GM23338 (cell line): Measurements from ENCODE around the gene NPDC1. TPM values are rescaled to one million over a fixed set of nuclear protein-coding genes. Genes with fewer than 3 reads are reported as not detected.

Source experiments
- ATAC-seq: fragments of 200-7000 bp; cut with Tn5 transposase; 3 replicates; pipeline ENCODE4 v1.9.1; 2020
- DNase-seq: peaks from one replicate; pipeline ENCODE4 v3.0.0-alpha.2; 2015; ENCODE audit warnings: low spot score
- H2AFZ ChIP-seq: fragments of 200-600 bp; sonication (generic); 2 replicates; pipeline ENCODE4 v1.8.0; 2016; ENCODE audit warnings: antibody characterized with exemption, mild to moderate bottlenecking, moderate library complexity
- H3F3A ChIP-seq: fragments of 200-600 bp; sonication (generic); replicated peaks from 2 replicates; pipeline ENCODE4 v1.8.0; 2017; ENCODE audit warnings: antibody characterized with exemption, mixed run types, low read depth
- H3K27ac ChIP-seq: fragments of 200-600 bp; sonication (generic); 2 replicates; pipeline ENCODE4 v1.6.1; 2016; ENCODE audit warnings: low read depth
- H3K27me3 ChIP-seq: fragments of 200-600 bp; sonication (generic); 2 replicates; pipeline ENCODE4 v1.8.0; 2016; ENCODE audit warnings: mild to moderate bottlenecking, mixed run types, moderate library complexity; ENCODE audit not compliant: insufficient read depth
- H3K36me3 ChIP-seq: fragments of 200-600 bp; sonication (generic); 2 replicates; pipeline ENCODE4 v1.8.0; 2016; ENCODE audit warnings: mild to moderate bottlenecking; ENCODE audit not compliant: insufficient read depth
- H3K4me1 ChIP-seq: fragments of 200-600 bp; sonication (generic); 2 replicates; pipeline ENCODE4 v1.8.0; 2016; ENCODE audit warnings: mild to moderate bottlenecking, moderate library complexity; ENCODE audit not compliant: insufficient read depth
- H3K4me2 ChIP-seq: fragments of 200-600 bp; sonication (generic); 2 replicates; pipeline ENCODE4 v1.7.1; 2017; ENCODE audit warnings: mixed run types
- H3K4me3 ChIP-seq: fragments of 200-600 bp; sonication (generic); 2 replicates; pipeline ENCODE4 v1.6.1; 2016; ENCODE audit warnings: mixed run types
- H3K79me2 ChIP-seq: fragments of 200-600 bp; sonication (generic); replicated peaks from 2 replicates; pipeline ENCODE4 v1.8.0; 2017; ENCODE audit warnings: mild to moderate bottlenecking; ENCODE audit not compliant: insufficient read depth
- H3K9me2 ChIP-seq: fragments of 200-600 bp; sonication (generic); 2 replicates; pipeline ENCODE4 v1.8.0; 2017; ENCODE audit not compliant: insufficient read depth
- H4K20me1 ChIP-seq: fragments of 200-600 bp; sonication (generic); replicated peaks from 2 replicates; pipeline ENCODE4 v1.8.0; 2017; ENCODE audit warnings: mild to moderate bottlenecking; ENCODE audit not compliant: insufficient read depth
- H3K27ac Mint-ChIP-seq: 2 replicates; pipeline ENCODE4 v1.8.0; 2020; ENCODE audit warnings: inconsistent platforms, mild to moderate bottlenecking, moderate library complexity, mixed read lengths
- H3K27me3 Mint-ChIP-seq: 3 replicates; pipeline ENCODE4 v1.8.0; 2022; ENCODE audit warnings: low read depth, mild to moderate bottlenecking, moderate library complexity, mixed read lengths, inconsistent platforms; ENCODE audit not compliant: insufficient read depth, poor library complexity
- H3K36me3 Mint-ChIP-seq: 3 replicates; pipeline ENCODE4 v1.8.0; 2021; ENCODE audit warnings: low read depth, mild to moderate bottlenecking, inconsistent platforms, moderate library complexity, mixed read lengths
- H3K4me1 Mint-ChIP-seq: 3 replicates; pipeline ENCODE4 v1.8.0; 2020; ENCODE audit warnings: mild to moderate bottlenecking, inconsistent platforms, mixed read lengths
- H3K4me3 Mint-ChIP-seq: 3 replicates; pipeline ENCODE4 v1.8.0; 2021; ENCODE audit warnings: moderate library complexity, mild to moderate bottlenecking, inconsistent platforms, mixed read lengths
- H3K9me3 Mint-ChIP-seq: 3 replicates; pipeline ENCODE4 v1.8.0; 2020; ENCODE audit warnings: moderate library complexity, mild to moderate bottlenecking, inconsistent platforms, mixed read lengths
- CREB1 ChIP-seq: fragments of 250-450 bp; sonication (Bioruptor Pico); IDR thresholded peaks from 2 replicates; pipeline ENCODE4 v1.5.0; 2020; ENCODE audit warnings: low read depth, mild to moderate bottlenecking, moderate library complexity
- CTCF ChIP-seq, 2 experiments: fragments of 200-600 bp in 1 of 2; sonication (generic) in 1 of 2; conservative IDR thresholded peaks; 2 replicates each; pipeline versions ENCODE4 v1.5.1 to v1.6.1; 2016 to 2017; ENCODE audit warnings: antibody characterized with exemption in 2 of 2, low read depth in 2 of 2, mild to moderate bottlenecking in 2 of 2, moderate library complexity in 1 of 2
- ETS1 ChIP-seq: IDR thresholded peaks from 2 replicates; pipeline ENCODE4 v1.6.1; 2016; ENCODE audit warnings: antibody characterized with exemption
- EZH2 ChIP-seq: fragments of 200-600 bp; sonication (generic); IDR thresholded peaks from one replicate; pipeline ENCODE4 v1.8.0; 2017; ENCODE audit warnings: antibody characterized with exemption, mild to moderate bottlenecking, low read depth; ENCODE audit not compliant: unreplicated experiment
- EZH2phosphoT487 ChIP-seq: fragments of 200-600 bp; sonication (generic); IDR thresholded peaks from one replicate; pipeline ENCODE4 v1.8.1; 2018; ENCODE audit warnings: antibody characterized with exemption; ENCODE audit not compliant: unreplicated experiment
- JUNB ChIP-seq: IDR thresholded peaks from one replicate; pipeline ENCODE4 v1.6.1; 2016; ENCODE audit warnings: antibody characterized with exemption; ENCODE audit not compliant: unreplicated experiment
- NANOG ChIP-seq: IDR thresholded peaks from 2 replicates; pipeline ENCODE4 v1.6.1; 2016; ENCODE audit warnings: antibody characterized with exemption, borderline replicate concordance
- POLR2AphosphoS5 ChIP-seq: IDR thresholded peaks from 2 replicates; pipeline ENCODE4 v1.6.1; 2016; ENCODE audit warnings: antibody characterized with exemption, low read depth
- REST ChIP-seq: IDR thresholded peaks from one replicate; pipeline ENCODE4 v1.6.1; 2018; ENCODE audit warnings: antibody characterized with exemption; ENCODE audit not compliant: unreplicated experiment
- STAT1 ChIP-seq: IDR thresholded peaks from one replicate; pipeline ENCODE4 v1.6.1; 2016; ENCODE audit warnings: antibody characterized with exemption; ENCODE audit not compliant: unreplicated experiment
- ZNF114 ChIP-seq: fragments of 250-450 bp; sonication (Bioruptor Pico); IDR thresholded peaks from 2 replicates; pipeline ENCODE4 v1.5.0; 2020; ENCODE audit warnings: mild to moderate bottlenecking, moderate library complexity
- ZNF331 ChIP-seq: fragments of 250-450 bp; sonication (Bioruptor Pico); IDR thresholded peaks from 2 replicates; pipeline ENCODE4 v1.5.0; 2020; ENCODE audit warnings: low read depth, mild to moderate bottlenecking, moderate library complexity
- ZNF462 ChIP-seq: fragments of 250-450 bp; sonication (Bioruptor Pico); IDR thresholded peaks from 2 replicates; pipeline ENCODE4 v1.5.0; 2020; ENCODE audit warnings: mild to moderate bottlenecking, moderate library complexity
- polyA plus RNA-seq: library from polyadenylated mRNA; unstranded; fragments of >200 nt; fragmentation: Nextera tagmentation; extraction: Ambion mirVana; gene quantifications from 2 replicates; pipeline ENCODE4 v1.2.1, GENCODE V29; 2016
- total RNA-seq: library from RNA; depleted of rRNA; stranded (reverse); fragments of >200 nt; shearing (Covaris generic); gene quantifications from 2 replicates; pipeline ENCODE4 v1.2.3, GENCODE V29; 2014

Gene NPDC1
- total and polyA plus RNA-seq, 2 experiments from 2014 or later, result 34.3 to 35.5 TPM

GRCh38 chr9:137015540-137015930, 30.4 kb downstream of the NPDC1 start:
- no peak for TF ChIP-seq JUNB
- TF ChIP-seq POLR2AphosphoS5, result no peak
- no peak for TF ChIP-seq ZNF462 (CRISPR knock-in tag)
- TF ChIP-seq REST, result no peak
- TF ChIP-seq EZH2, result no peak
- TF ChIP-seq CREB1 (CRISPR knock-in tag), result no peak
- no peak for TF ChIP-seq ZNF114
- no peak for TF ChIP-seq CTCF (conservative IDR thresholded peaks at IDR 0.05; ENCODE audit: low read depth in 2 of 2)
- TF ChIP-seq STAT1, result no peak
- TF ChIP-seq EZH2phosphoT487, result no peak
- no peak for TF ChIP-seq ETS1
- no peak for TF ChIP-seq ZNF331 (CRISPR knock-in tag)
- TF ChIP-seq NANOG, result no peak
- Mint-ChIP-seq H3K9me3 (no peaks in the 10 kb centered on the region), H3K27ac (no peak overlapping the region), H3K27me3 (peaks cover 4% of the 10 kb centered on the region), H3K4me3 (no peak overlapping the region), H3K36me3 (peaks cover 2% of the 10 kb centered on the region; the same call in 1 of the 3 replicates), H3K4me1 (no peaks in the 10 kb centered on the region)
- H3K4me2 ChIP-seq, result no peak overlapping the region
- H2AFZ ChIP-seq, result no peak overlapping the region
- no peak overlapping the region for H3K4me3 ChIP-seq
- ATAC-seq (no peak), DNase-seq (no peak)
- H3K9me2 ChIP-seq, result no peaks in the 10 kb centered on the region
- H3K27ac ChIP-seq, result no peak overlapping the region
- no peaks in the 10 kb centered on the region for H3K79me2 ChIP-seq
- H4K20me1 ChIP-seq, result no peaks in the 10 kb centered on the region
- no peaks in the 10 kb centered on the region for H3F3A ChIP-seq
- H3K4me1 ChIP-seq, result no peaks in the 10 kb centered on the region
- H3K27me3 ChIP-seq, result no peaks in the 10 kb centered on the region
- H3K36me3 ChIP-seq, result no peaks in the 10 kb centered on the region
